Stimulated activated CD8-positive, alpha-beta memory T cell treated with anti-CD3 and anti-CD28 coated beads, Interleukin-15, amount 100 ng/mL, for 48 hours (primary cell): ENCODE measurements around the gene OXER1.

ENCODE experiments used
- DNase-seq, 2 donors: peaks; one replicate each; pipeline ENCODE4 v3.0.0-alpha.2; 2020; ENCODE audit warnings: low read depth in 2 of 2

The OXER1 gene

DNA sequence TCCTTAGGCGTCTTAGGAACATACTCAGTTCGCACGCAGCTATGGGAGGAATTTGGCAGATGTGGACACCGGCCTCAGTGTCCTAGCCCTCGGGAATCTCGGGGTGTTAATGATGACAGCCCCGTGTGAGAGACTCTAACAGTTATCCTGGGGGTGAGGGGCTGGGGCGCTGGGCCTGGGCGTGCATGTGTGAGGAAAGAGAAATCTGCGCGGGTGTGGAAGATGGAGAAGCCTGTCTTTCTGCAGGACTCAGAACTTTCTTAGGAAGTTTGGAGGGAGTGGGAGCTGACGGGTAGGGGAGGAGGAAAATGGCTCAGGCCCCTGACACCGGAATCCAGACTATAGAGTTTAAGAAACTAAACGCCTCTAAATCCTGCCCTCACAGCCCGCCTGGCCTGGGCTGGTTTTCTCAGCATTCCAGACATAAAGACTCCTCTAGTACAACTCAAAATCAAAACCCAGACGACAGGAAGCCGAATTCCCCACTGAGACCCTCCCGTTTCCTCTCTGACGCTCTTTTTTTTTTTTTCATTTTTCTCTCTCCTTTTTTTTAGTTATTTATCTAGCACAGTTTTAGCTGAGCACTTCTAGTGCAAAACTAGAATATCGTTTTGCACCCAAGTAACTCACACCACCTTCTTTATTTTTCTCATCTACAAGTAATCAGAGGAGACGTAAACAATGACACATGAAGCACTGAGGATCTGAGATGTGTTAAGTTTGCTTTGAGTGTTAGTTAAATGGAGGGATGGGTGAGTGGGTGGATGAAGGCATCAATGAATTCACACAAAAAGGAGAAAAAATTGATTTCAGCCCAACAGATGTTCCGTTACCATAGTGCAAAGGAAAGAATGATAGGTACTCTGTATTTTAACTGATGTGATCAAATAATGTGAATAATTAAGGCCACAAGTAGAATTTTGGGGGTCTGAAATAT is 29.7 kb upstream of the OXER1 start:
- no peak for DNase-seq

DNA sequence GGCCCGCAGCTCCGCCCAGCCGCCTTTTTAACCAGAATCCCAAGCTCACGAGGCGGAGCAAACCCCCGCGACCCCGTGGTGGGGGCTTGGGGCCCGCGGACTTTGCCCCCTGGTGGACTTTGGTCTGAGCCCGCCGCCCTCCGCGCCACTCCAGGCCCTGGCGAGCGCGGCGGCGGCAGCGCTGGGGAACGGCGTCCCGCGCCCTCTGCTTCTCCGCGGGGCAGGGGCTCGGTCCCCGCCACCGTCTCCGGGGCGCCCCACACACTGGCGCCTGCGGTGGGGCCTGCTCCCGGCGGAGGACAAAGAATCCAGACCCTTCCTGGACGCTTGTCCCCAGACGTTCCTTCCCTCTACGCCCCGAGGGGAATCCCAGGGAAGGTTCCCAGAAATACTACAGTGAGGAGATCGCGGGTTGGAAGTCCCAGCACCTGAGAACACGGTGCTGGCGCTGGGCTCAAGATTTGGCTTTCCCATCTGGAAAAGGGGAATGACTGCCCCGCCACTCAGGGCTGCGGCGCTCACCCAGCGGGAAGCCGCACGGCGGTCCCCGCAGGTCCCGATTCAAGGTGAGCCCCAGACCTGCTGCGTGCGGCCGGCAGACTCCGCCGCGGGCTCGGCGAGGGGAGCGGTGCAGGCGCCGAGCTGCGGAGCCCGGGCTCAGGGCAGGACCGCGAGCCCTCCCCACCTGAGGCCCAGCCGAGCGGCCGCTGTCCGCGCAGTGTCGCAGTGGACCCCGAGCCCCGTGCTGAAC is 28.8 kb upstream of the OXER1 start, which contains the start of gene HAAO:
TSS of gene HAAO (minus strand) at position 1 of the 751 bp plus-strand sequence. CDS start 47 bp downstream, outside the sequence.
- DNase-seq = no peak

DNA sequence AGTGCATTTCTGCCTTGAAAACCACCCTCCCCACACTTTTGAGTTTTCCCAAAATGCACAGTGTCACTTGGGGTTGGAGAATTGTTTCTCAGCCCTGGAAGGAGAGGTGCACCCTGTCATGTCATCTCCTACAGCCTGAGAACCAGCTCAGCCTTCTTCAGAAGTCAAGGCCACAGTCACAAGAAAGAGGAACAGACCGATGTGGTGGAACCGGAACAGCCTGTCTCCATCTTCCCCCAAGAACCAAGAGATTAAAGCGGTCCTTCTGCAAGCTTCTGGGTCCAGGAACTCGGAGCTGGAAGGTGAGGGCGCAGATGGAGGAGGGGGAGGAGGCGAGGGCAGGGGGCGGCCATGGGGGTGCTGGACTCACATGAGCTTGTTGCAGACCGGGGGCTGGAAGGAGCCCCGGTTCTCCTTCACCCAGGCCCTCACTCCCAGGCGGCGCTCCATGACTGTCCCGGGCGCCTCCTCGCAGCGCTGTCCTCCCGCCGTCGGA is 28.2 kb upstream of the OXER1 start:
- DNase-seq = no peak

DNA sequence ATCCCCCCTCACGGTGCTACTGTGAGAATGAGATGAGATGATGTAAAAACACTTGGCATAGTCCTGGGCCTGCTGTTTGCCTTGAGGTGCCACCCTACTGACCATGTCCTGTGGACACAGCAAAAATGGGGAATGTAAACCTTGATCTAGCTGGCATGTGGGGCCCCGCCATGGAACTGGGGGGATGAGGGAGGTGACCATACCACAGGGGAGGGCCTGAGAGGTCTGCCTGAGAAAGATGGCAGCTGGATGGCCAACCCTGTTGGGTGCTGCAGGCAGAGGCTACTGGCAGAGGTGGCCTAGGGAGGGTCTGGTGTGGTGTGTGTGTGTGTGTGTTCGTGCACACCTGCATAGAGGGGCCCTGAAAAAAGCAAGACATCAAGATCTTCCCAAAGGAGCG is 27.7 kb upstream of the OXER1 start:
- DNase-seq = no peak

DNA sequence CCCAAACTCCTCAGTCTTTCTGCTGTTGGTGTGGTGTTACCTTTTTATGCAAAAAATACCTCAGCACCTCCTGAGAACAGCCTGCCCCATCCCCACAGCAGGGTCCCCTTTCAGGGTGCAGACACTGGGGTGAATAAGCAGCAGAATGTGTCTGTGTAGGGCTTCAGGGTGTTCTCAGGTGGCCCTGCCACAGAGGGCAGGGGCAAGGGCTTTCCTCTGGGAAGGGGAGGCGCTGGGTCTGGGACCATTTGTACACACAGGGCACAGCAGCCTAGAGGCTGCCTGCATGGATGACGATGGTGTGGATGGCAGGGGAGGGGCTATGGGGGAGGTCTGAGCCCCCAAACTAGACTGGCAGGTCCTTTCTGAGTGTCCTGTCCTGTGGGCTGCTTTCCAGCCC is 25.8 kb upstream of the OXER1 start:
- no peak for DNase-seq

DNA sequence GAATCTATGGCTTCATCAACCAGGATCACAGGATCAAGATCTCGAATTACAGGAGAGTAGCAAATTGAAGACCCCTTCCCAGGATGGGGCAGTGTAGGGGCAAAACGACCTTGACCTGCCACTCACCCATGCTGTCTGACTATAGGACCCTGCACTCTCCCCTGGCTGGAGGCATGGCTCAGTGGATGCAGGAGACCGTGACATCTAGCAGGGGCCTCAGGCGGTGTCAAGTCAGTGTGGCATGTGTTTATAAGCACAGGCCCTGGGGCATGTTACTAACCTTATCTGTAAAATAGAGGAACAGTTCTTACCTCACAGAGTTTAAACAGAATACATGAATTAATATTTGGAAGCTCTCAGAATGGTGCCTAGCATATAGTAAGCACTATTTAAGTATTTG is 24.9 kb upstream of the OXER1 start:
- DNase-seq = no peak

DNA sequence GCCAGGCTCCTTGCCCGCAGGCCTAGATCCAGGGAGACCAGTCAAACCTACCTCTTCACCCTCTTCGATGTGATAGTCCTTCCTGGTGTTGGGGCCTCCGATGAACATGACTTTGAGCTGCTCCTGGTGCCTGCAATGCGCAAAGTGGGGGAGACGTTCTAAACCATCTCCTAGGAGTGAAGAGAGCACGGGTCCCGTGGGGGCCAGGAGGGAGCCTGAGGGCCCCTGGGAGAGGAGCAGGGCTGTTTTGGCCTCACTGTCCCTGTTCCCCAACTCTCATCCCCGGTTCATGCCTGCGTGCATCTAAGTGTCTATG is 24.5 kb upstream of the OXER1 start:
- no peak for DNase-seq

DNA sequence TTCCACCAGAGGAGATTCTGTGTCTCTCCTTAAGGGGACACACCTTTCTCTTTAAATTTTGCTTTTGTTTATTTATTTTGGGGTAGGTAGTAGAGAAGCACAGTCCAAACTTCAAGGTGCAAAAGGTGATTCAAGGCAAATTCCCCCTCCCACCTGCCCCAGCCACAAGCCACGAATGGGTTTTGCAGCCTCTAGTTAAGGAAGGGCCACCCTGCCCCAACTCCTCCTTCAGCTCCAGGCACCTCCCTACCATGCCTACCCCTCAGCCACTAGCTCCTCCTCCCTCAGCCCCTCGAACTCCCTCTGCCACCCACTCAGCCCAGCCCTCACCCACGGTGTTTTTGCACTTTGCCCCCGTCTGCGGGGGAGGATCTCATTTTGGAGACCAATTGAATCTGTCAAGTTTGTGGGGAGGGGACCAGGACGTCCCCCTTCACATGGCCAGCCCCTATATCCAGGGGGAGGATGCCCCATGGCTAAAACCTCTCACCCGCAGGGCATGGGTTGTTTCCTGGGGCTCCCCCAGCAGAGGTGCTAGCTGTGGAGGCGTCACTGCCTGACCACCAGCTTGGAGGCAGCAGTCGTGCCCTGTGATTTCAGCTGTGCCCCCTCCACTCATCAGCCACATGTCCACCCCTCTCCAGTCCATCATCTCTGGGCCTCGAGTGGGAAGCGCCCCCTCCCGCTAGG is 24.0 kb upstream of the OXER1 start:
- no peak for DNase-seq

DNA sequence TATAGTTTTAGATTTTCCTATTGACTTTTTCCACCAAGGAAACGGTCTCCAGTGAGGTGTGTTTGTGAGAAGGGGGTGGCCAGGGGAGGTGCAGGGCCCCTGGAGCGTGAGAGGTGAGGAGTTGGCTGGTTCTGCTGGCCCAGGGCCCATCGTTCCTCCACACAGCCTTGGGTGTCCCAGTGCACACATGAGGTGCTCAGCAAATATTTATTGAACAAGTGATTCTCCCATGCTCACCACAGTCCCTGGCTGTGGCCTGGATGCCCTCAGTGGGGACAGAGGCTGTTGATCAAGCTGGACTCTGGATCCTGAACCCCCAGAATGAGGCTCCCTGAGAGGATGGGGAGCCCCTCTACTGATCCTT is 23.5 kb upstream of the OXER1 start:
- DNase-seq = no peak

DNA sequence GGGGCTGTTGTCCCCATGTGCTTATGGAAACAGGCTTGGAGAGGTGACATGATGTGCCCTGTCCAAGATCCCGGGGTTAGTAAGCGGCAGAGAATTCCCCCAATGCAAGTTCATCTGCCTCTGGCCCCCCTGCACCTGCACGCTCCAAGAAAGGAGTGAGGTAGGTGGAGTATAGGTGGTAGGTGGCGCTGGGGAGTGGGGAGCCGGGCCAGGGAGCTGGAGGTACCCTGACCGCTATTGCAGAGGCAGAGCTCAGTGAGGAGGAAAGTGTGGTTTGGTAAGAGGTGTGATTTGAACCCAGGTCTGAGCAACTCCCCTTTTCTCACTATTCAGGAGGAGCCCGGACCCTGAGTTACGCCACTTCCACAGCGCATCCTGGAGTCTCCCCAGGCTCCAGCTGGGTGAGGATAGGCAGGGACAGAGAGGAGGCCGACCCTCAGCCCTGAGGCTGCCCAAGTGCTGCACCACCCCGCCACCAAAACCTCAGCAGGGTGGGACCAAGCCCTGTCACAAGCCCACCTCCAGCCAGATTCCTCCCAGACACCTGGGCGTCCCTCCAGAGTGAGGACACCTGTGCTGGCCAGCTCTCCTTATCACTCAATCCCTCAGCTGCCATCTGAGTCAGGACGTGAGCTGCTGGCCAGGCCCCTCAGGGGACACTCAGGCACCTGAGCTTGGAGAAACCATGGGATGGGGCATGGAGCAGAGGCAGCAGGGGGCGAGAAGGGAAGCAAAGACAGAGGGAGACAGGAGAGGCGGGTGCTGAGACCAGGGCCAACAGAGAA is 22.8 kb upstream of the OXER1 start:
- no peak for DNase-seq

DNA sequence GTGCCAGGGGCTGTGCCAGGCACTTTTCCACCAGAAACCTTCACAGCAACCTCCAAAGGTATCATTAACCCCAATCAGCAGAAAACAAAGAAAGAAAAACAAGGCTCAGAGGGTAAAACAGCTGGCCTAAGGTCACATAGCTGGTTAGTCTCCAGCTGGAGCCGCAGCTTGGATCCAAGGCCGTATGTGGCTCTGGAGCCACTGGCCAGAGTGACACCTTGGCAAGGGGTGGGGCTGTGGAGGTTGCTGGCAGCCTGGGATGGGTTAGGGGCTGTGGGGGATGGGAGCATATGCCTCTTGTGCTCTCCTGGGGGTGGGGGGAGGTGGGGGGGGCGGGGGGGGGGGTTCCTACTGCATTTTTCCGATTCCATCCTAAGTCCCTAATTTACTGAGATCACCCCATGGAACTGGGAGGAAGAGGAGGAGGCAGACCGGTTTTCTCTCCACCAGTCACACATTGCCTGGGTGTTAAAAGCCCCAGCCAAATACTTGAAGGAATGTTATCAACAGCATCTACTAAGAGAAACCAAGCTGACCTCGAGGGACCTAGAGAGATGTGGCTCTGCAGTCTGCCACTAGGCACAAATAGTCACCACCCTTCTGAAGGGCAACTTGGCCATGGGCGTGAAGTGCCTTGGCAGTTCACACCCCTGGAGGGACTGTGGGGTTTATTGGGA is 20.4 kb upstream of the OXER1 start:
- DNase-seq = no peak

DNA sequence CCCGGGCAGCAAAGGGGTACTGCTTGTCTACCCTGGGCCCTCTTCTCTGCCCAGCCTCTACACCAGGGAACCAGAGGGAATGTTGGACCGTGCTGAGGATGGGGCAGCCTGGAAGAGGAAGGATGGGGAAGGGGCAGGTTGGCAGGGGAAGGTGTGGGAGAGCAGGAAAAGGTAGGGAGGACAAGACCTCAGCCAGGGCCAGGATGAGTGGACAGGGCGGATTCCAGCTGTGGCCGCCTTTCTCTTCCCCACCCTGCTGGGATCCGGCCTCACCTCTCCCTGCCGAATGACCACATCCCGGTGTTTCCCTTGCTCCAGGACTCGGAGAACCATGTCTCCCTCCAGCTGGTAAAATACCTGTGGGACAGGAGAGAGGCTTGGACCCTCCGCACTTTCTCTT is 19.6 kb upstream of the OXER1 start:
- DNase-seq = no peak

DNA sequence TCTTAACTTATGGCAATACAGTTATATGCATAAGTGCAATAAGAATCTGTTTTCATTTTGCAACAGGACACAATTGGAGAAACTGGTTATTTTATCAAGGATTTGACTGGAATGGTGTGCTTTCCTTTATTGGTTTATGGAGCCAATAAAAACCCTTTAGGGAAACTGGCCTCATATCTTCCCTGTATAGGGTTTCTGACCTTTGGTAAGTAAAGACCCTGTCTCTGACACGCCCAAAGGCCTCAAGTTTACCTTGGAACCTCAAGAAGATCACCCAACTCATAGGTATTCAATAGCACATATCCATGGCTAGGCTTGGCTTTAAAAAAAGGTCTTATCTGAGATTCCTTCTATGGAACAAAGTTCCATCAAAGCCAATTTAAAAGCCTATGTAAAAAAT is 17.2 kb upstream of the OXER1 start:
- no peak for DNase-seq

DNA sequence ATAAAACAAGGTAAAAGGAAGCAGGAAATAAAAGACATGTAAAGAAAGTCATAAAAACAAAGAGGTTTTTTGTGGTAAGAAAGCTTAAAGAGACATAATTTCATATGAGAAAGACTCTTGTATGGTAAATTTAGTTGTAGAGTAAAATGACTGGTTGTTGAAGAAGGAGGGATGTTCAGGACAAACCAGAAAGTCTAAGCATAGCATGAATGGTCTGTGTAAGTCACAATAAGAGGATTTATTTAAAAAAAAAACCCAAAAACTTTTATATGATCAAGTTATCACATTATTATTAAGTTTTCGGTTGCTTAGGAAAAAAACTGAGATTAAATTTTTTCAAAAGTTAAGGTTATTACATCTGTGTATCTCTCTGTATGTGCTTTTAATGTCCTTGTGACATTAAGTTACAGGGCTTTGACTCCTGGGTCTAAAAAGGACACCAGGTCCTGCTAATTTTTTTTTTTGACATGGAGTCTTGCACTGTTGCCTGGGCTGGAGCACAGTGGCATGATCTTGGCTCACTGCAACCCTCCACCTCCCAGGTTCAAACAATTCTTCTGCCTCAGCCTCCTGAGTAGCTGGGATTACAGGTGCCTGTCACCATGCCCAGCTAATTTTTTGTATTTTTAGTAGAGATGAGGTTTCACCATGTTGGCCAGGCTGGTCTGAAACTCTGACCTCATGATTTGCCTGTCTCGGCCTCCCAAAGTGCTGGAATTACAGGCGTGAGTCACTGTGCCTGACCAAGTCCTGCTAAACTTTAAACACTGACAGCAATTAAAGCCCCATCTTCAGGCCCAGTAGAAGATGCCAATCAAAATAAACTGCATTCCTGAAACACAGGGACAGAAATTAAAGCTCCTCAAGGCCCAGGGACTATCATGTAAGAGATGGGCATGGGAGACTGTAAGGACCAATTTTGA is 14.2 kb upstream of the OXER1 start:
- DNase-seq = no peak

DNA sequence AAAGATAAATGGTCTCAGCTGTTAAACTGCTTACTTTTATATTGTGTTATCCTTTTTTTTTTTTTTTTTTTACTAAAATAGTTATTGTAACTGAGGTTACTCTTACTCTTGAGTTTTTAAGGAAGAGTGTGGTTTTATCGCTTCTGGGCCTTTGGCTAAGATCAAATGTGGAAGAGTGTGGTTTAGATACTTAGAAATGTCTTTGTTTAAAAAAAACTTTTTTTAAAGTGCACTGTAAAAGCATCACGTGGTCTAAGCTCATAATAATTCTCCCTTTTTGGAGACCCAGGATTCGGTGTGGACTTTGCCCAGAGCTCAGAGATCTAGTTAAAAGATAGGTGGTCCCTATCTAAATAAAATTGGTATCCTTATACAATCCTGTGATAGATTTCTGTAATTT is 11.9 kb upstream of the OXER1 start:
- no peak for DNase-seq

DNA sequence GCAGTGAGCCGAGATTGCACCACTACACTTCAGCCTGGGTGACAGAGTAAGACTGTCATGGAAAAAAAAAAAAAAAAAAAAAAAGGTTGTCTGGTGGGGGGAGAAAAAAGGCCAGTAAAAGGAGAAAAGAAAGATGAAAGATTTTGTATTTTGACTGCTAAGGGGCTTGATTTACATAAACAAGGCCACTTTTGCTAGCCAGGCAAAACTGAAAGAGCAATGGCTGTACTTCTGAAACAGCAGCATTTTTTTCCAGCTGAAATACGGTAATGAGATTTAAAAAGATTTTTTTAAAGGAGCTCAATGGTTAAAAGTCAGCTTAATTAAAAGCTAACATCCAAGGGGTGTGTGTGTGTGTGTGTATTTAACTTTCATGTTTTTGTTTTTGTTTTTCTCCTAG is 11.3 kb upstream of the OXER1 start:
- no peak for DNase-seq

DNA sequence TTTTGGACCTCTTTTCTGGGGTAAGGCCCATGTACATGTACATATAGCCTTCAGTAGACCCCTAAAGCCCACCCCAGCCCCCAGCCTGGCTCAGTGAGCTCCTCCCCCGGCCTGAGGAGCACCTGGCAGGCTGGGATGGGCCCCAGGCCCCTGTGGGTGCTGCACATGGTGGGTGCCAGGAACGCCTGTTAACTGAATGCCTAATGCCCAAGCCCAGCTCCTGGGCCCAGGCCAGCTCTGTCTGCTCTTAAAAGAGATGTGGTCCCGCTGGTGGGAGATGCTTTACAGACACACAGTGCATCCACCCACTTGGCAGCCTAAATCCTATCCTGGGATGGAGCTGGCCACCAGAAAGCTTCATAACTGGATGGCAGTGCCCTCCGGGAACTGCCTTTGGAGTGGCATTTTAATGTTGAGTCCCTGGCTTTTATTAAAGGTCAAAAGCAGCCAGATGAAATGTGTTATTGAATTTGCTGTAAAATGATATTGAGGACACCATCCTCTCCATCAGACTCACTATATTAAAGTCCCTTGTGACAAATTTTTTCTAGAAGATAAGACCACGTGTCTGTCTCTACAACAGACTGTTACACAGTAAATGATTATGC is 7.7 kb upstream of the OXER1 start:
- DNase-seq = no peak

DNA sequence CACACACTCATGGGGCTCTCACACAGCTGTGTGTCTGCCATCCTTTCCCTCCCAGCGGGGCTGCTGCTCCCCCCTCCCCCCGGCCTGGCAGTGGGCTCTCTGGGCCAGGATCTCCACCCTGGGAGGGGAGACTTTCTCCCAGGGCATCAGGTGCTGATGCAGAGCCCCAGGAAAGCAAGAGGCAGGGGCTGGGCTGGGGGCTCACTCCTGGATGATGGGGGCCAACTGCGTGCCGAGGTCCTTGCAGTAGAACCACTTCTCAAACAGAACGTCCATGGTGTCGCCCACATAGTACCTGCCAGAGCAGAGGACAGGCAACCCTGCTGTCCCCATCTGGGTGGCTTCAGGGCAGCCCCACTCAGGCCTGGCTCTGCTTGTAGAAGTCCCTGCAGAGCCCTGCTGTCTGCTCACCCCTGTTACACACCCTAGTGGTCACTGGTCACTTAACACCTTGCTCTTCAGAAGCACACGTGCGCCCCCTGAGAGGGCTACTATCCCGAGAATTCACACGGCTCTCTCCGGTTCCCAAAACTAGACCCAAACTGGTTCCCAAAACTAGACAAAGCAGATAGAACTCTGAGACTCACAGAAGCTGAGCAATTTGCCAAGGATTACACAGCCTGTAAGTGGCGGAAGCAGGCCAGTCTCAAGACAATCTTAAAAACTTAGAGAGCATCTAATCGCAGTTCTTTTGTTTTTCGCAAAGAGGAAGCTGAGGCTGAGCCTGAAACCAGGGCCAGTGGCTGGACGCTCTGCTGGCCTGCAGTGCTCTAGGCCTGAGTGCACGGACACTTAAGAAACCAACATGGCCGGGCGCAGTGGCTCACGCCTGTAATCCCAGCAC is 6.6 kb upstream of the OXER1 start:
- DNase-seq = no peak
